Measurements from ENCODE around the gene FAM234B.

GRCh38 chr12:13104409-13104808 is 60.2 kb downstream of the FAM234B start:
- no peak for TF ChIP-seq POLR2A (IDR thresholded peaks at IDR 0.05; ENCODE audit: low read length)
- no peak for TF ChIP-seq GATA1 (IDR thresholded peaks at IDR 0.05; ENCODE audit: low read depth, low read length)
